Gastroesophageal sphincter (tissue), 3 donors: ENCODE measurements around the gene PCDH9.

Experiments
- CTCF ChIP-seq, 4 experiments: fragments of 200-600 bp in 2 of 4; fragments of 450-650 bp in 2 of 4; sonication (generic) in 1 of 4; IDR thresholded peaks; one replicate each; pipeline ENCODE4 v1.5.1; 2017 to 2019; ENCODE audit warnings: antibody characterized with exemption in 4 of 4, mild to moderate bottlenecking in 2 of 4, moderate library complexity in 2 of 4
- POLR2A ChIP-seq, 2 donors: fragments of 450-650 bp; IDR thresholded peaks; one replicate each; pipeline ENCODE4 v1.6.1; 2017; ENCODE audit warnings: antibody characterized with exemption in 2 of 2, mild to moderate bottlenecking in 2 of 2, moderate library complexity in 1 of 2
- POLR2AphosphoS5 ChIP-seq: sonication (generic); formaldehyde crosslinking; IDR thresholded peaks from one replicate; pipeline ENCODE4 v1.6.1; 2017; ENCODE audit warnings: antibody characterized with exemption

GRCh38 chr13:67094078-67094477, 136.1 kb downstream of the PCDH9 start:
- no peak for TF ChIP-seq POLR2A (IDR thresholded peaks at IDR 0.05)
- no peak for TF ChIP-seq CTCF (IDR thresholded peaks at IDR 0.05)
- no peak for TF ChIP-seq POLR2AphosphoS5
